GM19438 (cell line): ENCODE data around the gene DTNBP1.
"Not testable (repeated sequence)": the region's sequence is repeated elsewhere in the genome, so short reads cannot be mapped to it uniquely, and the experiment has no call there.

Experiments
- ATAC-seq: cut with Tn5 transposase; IDR thresholded peaks from one replicate; pipeline ENCODE4 v1.9.1; 2021; ENCODE audit warnings: low read depth; ENCODE audit not compliant: unreplicated experiment

The DTNBP1 gene

DNA sequence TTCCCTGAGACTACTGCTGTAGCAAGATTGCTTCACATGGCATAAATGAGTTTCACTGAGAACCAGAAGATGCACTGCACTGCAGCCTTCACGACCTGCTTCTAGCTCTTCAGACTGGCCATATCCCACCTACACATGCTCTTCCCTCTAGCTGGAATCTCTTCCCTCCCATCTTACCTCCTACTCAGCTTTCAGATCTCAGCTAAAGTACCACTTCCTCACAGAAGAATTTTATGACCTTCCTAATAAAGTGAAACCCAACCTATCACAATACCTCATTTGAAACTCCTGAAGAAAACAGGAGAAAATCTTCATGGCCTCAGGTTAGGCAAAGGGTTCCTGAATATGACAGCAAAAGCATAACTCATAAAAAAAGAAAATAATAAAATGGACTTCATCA lies 99.9 kb downstream of the DTNBP1 start:
- no peak for ATAC-seq

DNA sequence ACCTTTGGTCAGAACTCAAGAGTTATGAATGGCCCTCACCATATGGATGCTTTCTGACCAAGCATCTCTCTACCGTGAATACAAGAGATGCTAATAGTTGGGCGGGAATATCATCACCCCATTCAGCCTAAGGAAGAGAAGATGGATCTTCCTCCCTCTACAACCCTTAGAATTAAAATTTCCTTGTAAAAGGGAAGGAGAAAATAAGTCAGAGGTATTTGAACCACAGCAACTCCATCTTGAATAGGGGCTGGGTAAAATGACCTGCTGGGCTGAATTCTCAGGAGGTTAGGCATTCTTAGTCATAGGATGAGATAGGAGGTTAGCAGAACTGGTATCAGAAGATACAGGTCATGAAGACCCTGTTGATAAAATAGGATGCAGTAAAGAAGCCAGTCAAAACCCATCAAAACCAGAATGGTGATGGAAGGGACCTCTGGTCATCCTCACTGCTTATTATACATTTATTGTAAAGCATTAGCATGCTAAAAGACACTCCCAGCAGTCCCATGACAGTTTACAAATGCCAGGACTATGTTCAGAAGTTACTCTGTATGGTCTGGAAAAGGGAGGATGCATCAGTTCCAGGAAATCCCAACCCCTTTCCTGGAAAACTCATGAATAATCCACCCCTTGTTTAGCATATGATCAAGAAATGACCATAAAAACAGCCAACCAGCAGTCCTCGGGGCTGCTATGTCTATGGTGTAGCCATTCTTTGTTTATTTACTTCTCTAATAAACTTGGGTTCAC lies 101.2 kb downstream of the DTNBP1 start:
- ATAC-seq = no peak

DNA sequence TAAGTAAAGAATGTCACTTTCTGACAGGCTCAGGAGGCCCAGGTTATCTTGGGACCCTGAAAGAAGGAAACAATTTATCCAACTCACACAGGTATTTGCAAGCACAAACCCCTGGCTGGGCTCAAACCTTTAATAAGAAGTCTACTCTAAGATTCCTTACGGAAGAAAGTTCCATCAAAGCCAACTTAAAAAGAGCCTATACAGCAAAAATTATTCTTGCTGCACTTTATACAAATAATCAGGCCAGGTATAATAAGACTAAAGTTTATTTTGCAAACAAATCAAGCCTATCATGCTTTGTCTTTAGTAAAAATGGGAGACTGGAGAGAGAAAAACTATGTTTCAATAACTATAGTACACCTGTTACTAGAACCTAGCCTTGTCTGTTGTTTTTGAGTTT lies 102.1 kb downstream of the DTNBP1 start:
- no peak for ATAC-seq

DNA sequence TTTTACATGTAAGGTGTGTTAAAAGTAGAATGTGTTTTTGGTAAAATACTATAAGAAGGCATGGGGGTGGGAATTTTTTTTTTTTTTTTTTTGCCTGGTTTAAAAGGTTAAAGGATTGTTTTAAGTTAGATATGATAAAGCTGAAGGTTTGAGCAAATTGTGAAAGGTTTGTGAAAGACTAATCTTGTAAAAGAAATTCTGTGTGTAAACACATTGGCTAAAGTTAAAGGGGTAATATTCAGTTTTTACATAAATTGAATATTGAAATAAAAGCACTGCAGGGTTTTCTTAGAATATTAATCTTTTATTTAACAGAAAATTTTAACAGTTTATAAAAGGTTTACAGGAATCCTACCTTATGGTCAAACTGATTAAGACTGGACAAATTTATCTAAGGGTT lies 105.7 kb downstream of the DTNBP1 start:
- ATAC-seq = no peak

DNA sequence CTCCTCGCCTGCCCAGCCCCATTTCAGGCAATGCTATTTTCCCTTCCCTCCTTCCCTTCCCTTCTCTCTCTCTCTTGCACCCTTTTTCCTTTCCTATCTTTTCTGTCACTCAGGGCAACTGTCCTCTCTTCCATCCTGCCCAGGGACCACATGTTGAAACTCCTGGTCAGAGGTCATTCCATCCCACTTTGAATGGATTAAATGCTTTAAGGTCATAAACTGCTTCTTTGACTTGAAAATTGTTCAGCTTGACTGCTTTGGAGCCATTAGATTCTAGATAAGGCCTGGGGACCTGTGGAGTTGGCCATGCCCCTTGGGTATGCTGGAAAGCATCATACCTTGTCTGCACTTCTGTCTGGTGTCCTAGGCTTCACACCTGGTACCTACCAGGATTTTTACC lies 106.1 kb downstream of the DTNBP1 start:
- ATAC-seq = no peak

DNA sequence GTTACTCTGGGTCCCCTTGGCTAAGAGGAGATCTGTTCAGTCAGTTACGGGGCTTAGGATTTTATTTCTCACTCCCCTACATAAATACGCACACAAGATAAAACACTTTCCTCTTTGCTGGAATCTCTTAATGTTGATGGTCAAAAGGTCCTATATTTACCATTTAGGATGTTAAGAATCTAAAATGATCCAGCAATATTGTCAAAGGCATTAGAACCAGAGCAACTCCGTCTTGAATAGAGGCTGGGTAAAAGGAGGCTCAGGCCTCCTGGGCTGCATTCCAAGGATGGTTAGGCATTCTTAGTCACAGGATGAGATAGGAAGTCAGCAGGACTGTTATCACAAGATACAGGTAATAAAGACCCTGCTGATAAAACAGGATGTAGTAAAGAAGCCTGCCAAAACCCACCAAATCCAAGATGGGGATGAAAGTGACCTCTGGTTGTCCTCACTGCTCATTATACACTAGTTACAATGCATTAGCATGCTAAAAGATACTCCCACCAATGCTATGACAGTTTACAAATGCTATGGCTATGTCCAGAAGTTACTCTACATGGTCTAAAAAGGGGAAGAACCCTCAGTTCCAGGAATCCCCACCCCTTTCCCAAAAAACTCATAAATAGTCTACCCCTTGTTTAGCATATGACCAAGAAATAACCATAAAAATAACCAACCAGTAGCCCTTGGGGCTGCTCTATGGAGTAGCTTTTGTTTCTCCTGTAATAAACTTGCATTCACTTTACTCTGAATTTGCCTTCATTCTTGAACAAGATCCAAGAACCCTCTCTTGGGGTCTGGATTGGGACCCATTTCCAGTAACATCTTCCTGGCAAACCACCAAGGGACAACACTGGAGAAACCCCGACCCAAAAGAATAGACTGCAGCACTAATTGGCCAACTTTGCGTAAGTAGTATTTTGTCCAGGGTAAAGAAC lies 107.5 kb downstream of the DTNBP1 start:
- no peak for ATAC-seq

DNA sequence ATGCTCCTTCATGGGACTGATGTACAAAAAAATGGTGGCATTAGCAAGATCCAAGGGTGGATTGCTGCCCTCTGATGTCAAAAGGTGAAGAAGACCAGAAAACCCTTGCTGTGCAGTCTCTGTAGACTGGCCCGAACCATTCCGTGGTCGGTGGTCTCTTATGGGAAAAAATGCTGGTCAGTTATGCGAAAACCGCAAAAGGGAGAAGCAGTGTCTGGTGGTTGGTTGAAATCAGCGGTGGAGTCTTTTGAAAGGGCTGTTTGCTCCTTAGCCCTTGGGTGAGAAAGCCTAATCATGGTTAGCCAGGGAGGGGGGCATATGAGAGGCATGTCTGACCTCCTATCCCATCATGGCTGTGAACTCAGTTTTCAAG lies 108.1 kb downstream of the DTNBP1 start:
- no peak for ATAC-seq

DNA sequence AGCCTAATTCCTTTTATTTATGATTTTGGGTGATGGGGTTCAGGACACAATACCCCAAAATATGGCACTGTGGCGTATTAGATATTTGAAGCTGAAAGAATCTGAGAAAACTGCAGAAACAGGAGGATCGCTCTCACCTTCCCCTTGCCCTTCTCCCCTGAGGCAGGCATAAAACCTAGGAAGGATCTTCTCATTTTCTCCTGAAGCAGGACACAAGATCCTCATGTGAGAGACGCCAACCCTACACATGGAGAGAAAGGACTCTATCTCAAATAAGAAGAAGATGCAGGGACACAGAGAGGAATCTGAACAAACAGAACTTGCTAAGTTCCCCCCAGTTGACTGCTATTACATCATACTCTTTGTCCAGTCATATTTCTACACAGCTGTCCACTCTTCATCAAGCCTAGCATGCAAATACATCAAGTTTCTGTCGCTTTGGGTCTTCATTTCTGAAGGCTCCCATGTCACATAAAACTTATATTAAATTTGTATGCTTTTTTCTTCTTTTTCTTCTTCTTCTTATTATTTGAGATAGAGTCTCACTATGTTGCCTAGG lies 109.0 kb downstream of the DTNBP1 start:
- ATAC-seq = no peak

DNA sequence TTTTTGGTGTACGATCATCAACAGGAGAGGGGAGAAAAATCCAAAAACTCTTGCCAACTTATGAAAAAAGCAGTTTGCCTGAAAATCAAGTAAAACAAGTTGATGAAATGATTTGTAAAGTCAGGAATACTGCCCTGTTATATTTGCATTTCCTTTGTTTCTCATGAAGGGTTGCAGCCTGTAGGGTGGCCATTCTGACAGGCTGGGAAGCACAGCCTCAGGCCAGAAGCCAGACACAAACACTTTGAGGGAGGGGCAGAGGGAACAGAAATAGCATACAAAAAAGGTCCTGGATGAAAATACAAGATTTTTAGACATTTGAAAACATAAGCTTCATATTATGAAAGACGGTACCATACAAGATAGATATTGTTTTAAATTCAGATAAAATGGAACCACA lies 109.8 kb downstream of the DTNBP1 start:
- no peak for ATAC-seq

DNA sequence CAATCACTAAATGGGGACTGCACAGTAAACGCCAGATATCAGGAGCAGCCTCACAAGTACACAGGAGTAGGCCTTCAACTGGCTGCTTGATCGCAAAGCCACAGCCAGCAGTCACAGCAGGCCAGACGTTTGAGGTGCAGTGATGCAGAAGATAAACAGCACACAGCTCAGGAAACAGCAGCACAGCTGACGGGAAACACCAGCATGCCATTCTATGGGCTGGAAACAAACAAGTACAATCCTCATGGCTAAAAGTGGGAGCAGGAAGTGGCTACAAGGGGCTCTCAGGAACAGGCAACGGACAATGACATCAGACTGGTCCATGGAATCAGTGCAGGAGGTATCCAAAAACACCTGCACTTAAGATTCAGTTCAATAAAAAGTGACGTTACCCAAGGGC lies 111.0 kb downstream of the DTNBP1 start:
- no peak for ATAC-seq

DNA sequence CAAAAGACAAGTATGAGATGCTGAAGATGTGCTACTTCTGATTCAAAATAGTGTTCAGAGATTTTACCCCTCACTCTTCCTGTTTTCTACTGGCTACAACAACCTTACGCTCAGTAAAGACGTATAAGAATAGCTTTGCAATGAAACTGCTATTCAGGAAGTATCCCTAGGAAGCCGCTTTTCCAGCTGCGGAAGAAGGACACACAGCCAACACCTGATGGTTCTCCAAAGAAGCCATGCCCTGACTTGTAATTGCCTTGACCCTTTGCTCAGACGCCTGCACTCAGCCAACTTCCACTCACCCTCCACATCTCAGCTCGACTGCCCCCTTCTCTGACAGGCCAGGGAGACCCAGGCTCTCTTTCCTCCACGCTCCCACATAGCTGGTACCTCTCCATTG lies 111.6 kb downstream of the DTNBP1 start:
- ATAC-seq = no peak

DNA sequence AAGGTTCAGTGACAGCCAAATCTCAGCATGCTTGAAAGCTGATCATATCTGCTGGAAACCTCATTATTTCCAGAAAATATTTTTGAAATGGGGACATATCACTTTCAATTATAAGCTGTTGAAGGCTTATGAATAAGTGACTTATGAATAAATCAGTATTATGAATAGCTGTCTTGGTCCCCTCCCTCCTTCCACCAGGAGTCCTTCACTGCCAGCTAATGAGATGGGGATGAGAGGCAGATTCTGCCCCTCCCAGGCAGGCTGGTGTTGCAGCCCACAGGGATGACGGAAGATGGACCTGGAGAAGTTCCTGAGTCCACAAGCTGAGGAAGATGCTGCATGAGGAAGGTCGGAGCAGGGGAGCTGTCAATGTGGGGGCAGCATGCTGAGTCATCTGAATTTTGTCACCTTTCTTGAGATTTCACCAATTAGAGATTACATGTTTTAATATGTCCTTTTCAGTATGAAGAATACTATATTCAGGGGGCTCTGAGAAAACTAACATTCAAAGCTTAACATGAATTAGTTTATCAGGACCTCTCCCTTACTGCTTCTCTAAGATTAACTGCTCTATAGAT lies 112.2 kb downstream of the DTNBP1 start:
- ATAC-seq = no peak

DNA sequence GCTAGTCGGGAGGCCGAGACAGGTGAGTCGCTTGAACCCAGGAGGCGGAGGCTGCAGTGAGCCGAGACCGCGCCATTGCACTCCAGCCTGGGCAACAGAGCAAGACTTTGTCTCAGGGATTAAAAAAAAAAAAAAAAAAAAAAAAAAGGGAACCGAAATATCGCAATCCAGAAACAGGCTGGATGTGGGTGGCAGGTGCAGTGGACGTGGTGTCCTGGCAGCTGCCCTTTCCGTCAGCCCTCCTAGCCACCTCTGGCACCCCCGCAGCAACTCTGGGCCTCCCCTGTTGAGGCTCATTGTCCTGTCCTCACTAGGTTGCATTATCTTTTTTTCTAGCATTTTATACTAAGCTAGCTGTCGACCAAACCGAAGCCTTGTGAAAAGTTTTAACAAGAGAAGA lies 113.5 kb downstream of the DTNBP1 start:
- ATAC-seq = no peak

DNA sequence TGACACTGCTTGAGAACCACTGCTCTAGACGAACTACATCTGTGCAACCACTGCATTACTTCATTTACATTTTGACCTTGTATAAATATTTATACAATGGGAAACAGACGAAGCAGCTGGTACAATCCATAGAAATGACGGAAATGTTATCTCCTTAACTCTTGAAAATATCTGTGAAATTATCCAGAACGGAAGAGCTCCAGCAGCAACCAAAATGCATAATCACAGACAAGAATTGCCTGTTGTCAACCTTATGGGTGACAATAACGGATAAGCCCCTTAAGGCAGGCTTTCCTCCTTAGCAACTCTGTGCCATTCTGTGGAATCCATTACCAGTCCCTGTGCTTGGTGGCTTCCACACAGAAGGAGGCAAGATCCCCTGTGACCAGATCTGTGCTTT lies 115.4 kb downstream of the DTNBP1 start:
- no peak for ATAC-seq

DNA sequence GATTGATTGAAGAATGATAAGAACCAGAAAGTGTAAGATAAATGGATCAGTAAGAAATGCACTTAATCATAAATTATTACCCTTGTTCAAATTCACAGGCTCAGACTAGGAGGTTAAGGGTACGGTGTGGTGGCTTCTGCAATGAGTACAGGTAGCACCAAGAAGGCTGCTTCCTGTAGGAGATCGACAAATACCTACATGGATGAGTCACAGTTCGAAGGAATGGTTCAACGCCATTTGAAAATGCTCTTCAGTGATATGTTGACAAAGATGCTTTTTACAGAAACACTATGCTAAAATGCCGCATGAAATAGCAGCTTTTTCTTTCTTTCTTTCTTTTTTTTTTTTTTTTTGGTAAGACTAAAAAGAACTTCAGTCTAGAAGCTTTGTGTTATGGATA lies 116.2 kb downstream of the DTNBP1 start:
- no peak for ATAC-seq

DNA sequence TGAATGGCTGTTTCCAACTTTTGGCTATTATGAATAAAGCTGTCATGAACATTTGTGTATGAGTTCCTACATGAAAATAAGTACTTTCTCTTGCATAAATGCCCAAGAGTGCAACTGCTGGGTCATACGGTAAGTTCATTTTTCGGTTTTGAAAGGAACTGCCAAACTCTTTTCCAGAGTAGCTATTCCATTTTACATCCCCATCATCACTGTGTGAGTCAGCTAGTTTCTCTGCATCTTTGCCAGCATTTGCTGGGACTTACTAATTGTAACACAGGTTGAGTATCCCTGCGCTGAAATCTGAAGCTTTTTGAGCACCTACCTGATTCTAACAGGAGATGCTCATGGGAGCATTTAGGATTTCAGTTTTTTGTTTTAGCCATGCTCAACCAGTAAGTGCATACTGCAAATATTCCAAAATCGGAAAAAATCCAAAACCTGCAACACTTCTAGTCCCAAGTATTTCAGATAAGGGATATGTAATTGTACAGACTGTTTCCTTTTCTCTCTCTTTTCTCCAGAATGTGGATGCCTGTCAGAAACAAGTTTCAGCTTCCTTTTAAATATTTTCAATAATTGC lies 118.4 kb downstream of the DTNBP1 start:
- no peak for ATAC-seq

DNA sequence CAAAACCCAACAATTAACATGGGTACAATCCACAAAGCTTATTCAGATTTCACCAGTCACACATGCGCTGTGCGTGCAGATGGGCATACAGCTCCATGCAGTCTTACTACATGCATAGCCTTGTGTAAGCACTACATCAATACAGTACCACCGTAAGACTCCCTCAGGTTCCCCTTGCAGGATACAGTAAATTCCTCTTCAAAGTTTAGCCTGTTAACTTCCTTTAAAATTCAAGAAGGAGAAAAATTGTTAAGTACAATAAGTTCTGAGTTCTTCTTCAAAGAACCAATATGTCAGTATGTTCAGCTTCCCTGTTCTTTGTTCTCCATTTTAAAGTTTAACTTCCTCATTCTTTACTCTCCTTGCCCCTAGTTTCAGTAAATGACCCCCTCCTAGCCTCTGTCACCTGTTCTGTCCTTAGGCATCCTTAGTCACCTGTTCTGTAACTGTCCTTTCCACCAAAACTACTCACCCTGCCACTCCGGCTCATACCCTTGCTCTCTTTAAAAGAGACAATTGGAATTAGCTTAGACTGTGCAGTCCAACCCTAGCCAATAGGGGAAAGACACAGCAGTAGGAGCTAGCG lies 119.4 kb downstream of the DTNBP1 start:
- ATAC-seq = not testable (repeated sequence)

DNA sequence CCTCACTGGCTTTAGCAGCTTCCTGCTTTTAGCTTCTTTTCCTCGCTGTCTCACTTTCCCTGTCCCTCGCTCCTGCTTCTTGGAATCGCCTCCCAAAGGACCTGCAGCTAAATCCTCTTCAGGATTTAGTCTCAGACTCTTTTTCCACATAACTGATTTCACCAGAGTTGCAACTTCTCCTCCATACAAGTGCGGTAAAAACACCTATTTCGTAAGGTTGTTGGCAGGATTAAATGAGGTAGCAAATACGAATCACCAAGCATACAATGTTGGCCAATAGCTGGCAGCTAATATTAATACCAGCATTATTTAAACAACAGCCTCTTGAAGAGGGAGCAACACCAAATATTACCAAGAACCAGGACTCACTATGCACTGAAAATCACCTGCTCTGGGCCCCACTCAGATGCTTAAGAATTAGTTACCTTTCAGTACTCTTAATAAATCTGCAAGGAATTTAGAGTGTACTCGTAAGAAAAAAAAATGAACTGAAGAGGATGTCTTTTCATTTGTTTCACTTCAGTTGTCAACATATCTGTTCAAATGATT lies 123.0 kb downstream of the DTNBP1 start:
- no peak for ATAC-seq

DNA sequence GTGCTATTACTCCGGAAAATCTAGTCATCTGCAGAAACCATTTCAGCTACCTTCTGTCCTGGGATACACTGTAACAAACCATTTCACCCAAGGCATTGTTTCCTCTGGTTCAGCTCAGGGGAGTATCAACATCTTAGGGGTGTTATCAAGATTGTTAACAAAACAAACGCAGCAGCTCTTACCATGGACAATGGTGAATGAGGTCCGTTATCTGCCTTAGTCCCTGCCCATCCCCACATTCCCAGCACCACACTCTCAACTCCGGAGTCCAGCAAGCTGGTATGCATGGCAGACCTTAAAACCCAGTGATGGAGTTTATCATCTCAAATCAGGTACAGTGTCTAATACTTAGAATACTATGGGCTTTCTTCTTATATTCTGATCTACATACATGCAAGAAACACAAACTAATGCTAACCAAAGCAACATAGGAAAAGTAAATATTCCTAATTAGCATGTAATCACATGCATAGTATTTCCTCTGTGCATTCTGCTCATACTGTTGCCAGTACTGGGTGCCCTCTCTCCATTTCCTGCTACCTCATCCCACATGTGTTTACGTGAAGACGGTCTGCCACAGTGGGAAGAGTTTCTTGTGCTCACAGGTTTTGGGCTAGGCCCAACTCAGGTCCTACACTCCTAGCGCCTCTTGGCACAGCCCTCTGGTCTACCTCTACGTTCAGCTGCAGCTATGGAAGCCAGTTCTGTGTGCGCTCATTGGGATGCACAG lies 123.9 kb downstream of the DTNBP1 start:
- no peak for ATAC-seq

DNA sequence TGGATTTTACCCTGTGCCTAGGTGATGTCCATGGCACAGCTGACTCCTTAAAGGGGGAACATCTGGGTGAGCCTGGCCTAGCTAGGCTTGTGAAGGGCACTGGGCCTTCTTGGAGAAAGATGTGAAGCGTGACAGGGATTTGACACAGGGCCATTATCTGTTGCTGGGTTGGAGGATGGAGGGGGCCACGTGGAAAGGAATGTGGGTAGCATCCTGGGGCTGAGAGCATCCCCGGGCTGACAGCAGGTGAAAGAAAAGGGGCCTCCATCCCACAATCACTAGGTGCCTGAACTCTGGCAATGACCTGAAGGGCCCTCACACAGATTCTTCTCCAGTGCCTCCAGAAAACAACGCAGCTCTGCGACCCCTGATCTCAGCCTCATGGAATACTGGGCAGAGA lies 124.7 kb downstream of the DTNBP1 start:
- ATAC-seq = no peak
